ENCODE measurements around the gene CFAP46. TPM values are rescaled to one million over a fixed set of nuclear protein-coding genes. Genes with fewer than 3 reads are reported as not detected.

The CFAP46 gene
- total RNA-seq, 2 experiments from 2014 or later, result 0.07 TPM; not detected in 1

DNA sequence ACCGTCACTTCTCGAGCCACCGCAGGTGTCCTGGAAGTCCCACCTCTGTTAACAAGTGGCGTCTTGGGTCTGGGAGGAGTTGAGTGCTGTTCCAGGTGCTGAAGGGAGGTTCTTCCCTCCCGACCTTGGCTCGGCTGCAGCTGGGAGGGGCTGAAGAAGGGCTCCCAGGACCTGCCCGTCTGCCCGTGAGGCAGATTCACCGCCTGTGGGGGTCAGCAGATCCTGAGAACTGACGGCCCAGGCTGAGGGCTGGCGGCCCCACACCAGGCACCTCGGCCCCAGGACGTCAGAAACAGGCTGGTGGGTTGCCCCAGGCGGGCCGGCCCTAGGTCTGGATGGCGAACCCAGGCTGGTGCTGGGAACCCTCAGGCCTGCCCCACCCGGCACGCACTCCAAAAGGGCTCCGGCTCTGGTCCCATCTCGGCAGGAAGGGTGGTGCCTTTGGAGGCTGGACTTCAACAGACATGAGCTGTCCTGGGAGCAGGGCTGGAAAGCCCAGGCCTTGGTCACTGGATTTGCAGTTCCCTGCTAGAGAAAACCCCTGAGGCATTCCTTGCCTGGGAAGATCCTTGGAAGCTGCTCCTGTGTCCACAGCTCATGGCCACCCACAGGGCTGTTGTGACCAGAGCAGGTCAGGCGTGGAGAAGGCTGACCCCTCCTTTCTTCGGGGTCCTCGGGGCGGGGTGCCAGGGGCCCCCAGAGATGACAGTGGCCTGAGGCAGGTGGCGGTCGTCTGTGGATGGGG lies 42.6 kb upstream of the CFAP46 start:
- ChIA-PET CTCF (no interaction called here), POLR2A (no interaction called here)
- DNase-seq, result no peak

DNA sequence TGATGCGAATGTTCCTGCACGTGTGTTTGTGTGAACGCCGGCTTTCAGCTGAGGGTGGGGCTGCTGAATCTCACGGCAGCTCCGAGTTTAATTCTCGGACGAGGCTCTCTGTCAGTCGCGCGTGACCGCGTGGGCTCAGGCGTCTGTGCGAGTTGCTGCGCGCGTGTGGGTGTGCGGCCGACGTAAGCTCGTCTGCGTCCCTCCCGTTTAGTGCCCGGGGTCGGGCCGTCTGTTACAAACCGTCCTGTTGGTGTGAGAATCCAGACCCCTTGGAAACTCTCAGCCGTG lies 41.6 kb upstream of the CFAP46 start:
- Mint-ChIP-seq H3K27ac (no peak overlapping the region), H3K9me3 (no peaks in the 10 kb centered on the region), H3K27me3 (peaks cover 3% of the 10 kb centered on the region), H3K36me3 (no peaks in the 10 kb centered on the region), H3K4me3 (no peak overlapping the region), H3K4me1 (ENCODE audit: low read depth) (no peaks in the 10 kb centered on the region)
- DNase-seq, result no peak
- POLR2A ChIA-PET, result no interaction called here
- intact Hi-C loops (cut with micrococcal nuclease), result no loop called here
- CTCF ChIA-PET, result no interaction called here

More for the DNA sequence above, 42.6 kb upstream of the CFAP46 start:
- Mint-ChIP-seq H3K36me3 (no peaks in the 10 kb centered on the region), H3K4me1 (ENCODE audit: low read depth) (no peaks in the 10 kb centered on the region), H3K27me3 (peaks cover 3% of the 10 kb centered on the region), H3K27ac (no peak overlapping the region), H3K4me3 (no peak overlapping the region), H3K9me3 (no peaks in the 10 kb centered on the region)
- intact Hi-C loops (cut with micrococcal nuclease), result no loop called here

DNA sequence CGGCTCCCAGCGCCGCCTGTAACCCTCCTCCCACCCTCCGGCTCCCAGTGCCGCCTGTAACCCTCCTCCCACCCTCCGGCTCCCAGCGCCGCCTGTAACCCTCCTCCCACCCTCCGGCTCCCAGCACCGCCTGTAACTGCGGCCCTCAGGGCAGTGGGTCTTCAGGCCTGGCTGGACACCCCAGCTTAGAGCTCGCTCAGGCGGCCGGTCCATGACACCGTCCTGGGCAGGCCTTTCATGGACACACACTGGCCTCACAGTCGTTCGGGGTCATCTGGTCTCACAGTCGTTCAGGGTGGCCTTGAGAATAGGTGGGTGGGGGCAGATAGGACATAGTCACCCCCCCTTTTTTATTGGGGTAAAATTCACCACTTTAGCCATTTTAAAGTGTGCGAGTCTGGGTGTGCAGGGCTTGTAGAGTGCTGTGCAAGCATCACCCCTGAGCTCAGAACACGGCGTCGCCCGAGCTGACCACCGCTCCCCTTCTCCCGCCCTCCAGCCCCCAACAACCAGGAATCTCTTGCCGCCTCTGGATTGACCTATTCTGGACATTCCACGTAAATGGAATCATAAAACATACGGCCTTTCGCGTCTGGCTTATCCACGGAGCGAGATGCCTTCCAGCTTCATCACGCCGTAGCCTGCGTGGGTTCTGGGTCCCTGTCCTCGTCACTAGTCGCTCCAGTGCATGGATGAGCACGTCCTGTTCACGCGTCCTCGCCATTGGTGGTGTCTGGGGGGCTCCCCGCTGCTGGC lies 41.1 kb upstream of the CFAP46 start:
- ChIA-PET CTCF (no interaction called here), POLR2A (no interaction called here)
- no peak for DNase-seq

DNA sequence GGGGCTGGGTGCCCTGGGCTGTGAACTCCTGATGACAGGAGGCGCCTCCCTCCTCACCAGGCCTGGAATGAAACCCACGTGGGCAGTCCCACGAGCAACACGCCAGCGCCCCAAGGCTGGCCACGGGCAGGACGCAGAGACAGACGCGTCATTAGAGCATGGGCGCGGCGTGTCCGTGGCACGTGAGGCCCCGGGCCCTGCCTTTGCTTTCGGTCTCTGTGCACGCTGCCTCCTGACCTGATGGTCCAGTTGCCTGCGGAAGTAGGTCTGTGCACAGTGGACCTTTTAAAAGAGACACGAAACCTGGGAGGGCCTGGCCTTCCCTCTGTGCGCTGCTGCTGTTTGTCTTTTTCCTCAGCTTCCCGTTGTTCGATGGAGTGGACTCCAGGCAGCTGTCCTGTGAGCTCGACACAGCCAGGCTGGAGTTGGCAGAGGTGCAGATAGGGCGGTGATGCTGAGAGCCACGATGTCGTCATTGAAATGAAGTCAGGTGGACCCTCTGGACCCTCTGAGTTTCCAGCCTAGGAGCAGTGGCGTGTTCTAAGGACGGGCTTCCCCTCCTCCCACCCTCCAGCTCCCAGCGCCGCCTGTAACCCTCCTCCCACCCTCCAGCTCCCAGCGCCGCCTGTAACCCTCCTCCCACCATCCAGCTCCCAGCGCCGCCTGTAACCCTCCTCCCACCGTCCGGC lies 40.1 kb upstream of the CFAP46 start:
- CTCF ChIA-PET, result no interaction called here

More for the DNA sequence above, 41.1 kb upstream of the CFAP46 start:
- Mint-ChIP-seq H3K4me3 (no peak overlapping the region), H3K27ac (no peak overlapping the region), H3K4me1 (ENCODE audit: low read depth) (no peaks in the 10 kb centered on the region), H3K36me3 (no peaks in the 10 kb centered on the region), H3K27me3 (peaks cover 3% of the 10 kb centered on the region), H3K9me3 (no peaks in the 10 kb centered on the region)
- intact Hi-C loops (cut with micrococcal nuclease), result no loop called here

GRCh38 chr10:132981746-132982145 lies 39.4 kb upstream of the CFAP46 start:
- Mint-ChIP-seq H3K9me3 (no peaks in the 10 kb centered on the region), H3K4me3 (no peak overlapping the region), H3K27me3 (peaks cover 3% of the 10 kb centered on the region), H3K27ac (no peak overlapping the region), H3K36me3 (no peaks in the 10 kb centered on the region), H3K4me1 (ENCODE audit: low read depth) (no peaks in the 10 kb centered on the region)
- ChIA-PET CTCF (no interaction called here), POLR2A (no interaction called here)
- DNase-seq, result no peak
- intact Hi-C loops (cut with micrococcal nuclease), result no loop called here

More for the DNA sequence above, 40.1 kb upstream of the CFAP46 start:
- DNase-seq, result no peak
- POLR2A ChIA-PET, result no interaction called here
- Mint-ChIP-seq H3K27ac (no peak overlapping the region), H3K9me3 (no peaks in the 10 kb centered on the region), H3K36me3 (no peaks in the 10 kb centered on the region), H3K4me3 (no peak overlapping the region), H3K27me3 (peaks cover 3% of the 10 kb centered on the region), H3K4me1 (ENCODE audit: low read depth) (no peaks in the 10 kb centered on the region)
- intact Hi-C loops (cut with micrococcal nuclease), result no loop called here

GRCh38 chr10:132981173-132981555 lies 38.8 kb upstream of the CFAP46 start:
- Mint-ChIP-seq H3K4me1 (ENCODE audit: low read depth) (no peaks in the 10 kb centered on the region), H3K9me3 (no peaks in the 10 kb centered on the region), H3K36me3 (no peaks in the 10 kb centered on the region), H3K27ac (no peak overlapping the region), H3K27me3 (peaks cover 3% of the 10 kb centered on the region), H3K4me3 (no peak overlapping the region)
- intact Hi-C loops (cut with micrococcal nuclease), result no loop called here
- DNase-seq, result no peak
- ChIA-PET CTCF (no interaction called here), POLR2A (interaction anchor here (0.6 kb wide), 1 partner anchor 18 kb away, joined by 3 read pairs; no protein-coding TSS in a partner anchor)

DNA sequence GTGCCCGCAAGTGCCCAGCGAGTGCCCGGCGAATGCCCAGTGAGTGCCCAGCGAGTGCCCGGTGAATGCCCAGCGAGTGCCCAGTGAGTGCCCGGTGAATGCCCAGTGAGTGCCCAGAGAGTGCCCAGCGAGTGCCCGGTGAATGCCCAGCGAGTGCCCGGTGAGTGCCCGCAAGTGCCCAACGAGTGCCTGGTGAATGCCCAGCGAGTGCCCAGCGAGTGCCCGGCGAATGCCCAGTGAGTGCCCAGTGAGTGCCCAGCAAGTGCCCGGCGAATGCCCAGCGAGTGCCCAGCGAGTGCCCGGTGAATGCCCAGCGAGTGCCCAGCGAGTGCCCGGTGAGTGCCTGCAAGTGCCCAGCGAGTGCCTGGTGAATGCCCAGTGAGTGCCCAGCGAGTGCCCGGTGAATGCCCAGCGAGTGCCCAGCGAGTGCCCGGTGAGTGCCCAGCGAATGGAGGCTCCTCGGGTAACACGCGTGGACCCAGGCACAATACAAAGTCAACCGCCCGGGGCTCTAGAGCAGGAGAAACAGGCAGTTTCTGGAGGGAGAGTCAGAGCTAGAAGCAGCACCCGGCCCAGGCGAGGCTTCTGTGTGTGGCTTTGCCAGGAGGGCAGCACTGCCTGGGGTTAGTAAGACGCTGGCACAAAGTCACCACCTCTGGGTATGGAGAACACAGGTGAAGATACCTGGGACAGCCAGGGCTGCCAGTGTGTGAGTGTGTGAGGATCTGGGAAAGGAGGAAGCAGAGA lies 38.2 kb upstream of the CFAP46 start:
- H3K27me3 Mint-ChIP-seq, result peaks cover 6% of the 10 kb centered on the region
- H3K36me3 Mint-ChIP-seq, result no peaks in the 10 kb centered on the region
- POLR2A ChIA-PET, result interaction anchor here (0.6 kb wide), 1 partner anchor 18 kb away, joined by 3 read pairs; no protein-coding TSS in a partner anchor
- no peaks in the 10 kb centered on the region for H3K4me1 Mint-ChIP-seq (ENCODE audit: low read depth)
- intact Hi-C loops (cut with micrococcal nuclease), result no loop called here
- CTCF ChIA-PET, result no interaction called here
- no peaks in the 10 kb centered on the region for H3K9me3 Mint-ChIP-seq
- DNase-seq, result no peak
- no peak overlapping the region for H3K27ac Mint-ChIP-seq
- no peak overlapping the region for H3K4me3 Mint-ChIP-seq

DNA sequence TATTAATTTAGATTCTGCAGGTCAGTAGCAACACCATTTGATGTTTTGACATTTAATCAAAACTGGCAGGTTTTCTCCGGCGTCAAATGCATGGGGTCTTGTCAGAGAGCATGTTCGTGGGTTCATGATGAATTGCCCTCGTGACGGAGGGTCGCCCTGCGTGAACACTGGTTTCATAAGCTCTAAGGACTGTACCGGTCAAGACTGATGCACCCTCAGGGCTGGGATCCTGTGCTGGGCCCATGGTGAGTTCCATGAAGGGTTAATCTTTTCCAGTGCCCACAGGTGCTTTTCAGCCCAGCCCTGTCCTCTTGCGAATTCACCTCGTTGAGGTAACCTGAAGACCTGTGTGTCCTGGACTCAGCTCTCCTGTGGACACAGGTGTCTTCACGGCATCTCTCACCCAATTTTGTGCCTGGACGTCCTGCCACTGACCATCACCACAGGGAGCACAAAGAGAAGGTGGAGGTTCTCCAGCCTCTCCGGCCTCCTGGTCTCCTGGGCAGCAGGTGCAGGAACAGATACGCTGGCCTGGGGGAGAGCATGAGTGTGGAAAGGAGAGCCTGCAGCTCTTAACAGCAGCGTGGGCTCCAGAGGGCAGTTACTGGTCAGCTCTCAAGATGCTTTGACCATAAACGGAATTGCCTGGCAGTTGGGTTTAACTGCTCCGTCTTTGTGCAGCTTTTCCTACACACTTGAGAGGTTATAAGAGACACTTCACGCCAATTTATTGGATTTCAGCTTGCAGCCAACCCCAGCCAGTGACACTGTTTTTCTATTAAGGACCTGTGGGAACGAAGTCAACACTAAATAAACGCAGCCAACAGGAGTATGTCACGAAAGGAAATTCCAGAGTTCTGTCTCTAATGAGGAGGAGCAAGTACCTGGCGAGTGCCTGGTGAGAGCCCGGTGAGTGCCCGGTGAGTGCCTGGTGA lies 37.4 kb upstream of the CFAP46 start:
- no peak overlapping the region for H3K4me3 Mint-ChIP-seq
- H3K27me3 Mint-ChIP-seq, result peaks cover 7% of the 10 kb centered on the region
- no peak overlapping the region for H3K27ac Mint-ChIP-seq
- DNase-seq, result no peak
- intact Hi-C loops (cut with micrococcal nuclease), result no loop called here
- CTCF ChIA-PET, result no interaction called here
- H3K9me3 Mint-ChIP-seq, result no peaks in the 10 kb centered on the region
- H3K4me1 Mint-ChIP-seq (ENCODE audit: low read depth), result no peaks in the 10 kb centered on the region
- POLR2A ChIA-PET, result no interaction called here
- no peaks in the 10 kb centered on the region for H3K36me3 Mint-ChIP-seq

- Mint-ChIP-seq H3K36me3 (no peaks in the 10 kb centered on the region), H3K4me3 (no peak overlapping the region), H3K9me3 (no peaks in the 10 kb centered on the region), H3K27me3 (peaks cover 7% of the 10 kb centered on the region), H3K4me1 (ENCODE audit: low read depth) (no peaks in the 10 kb centered on the region), H3K27ac (no peak overlapping the region)
- intact Hi-C loops (cut with micrococcal nuclease), result no loop called here
- ChIA-PET POLR2A (no interaction called here), CTCF (no interaction called here)
- DNase-seq, result no peak
Measured at GRCh38 chr10:132978542-132978941, 36.2 kb upstream of the CFAP46 start.

DNA sequence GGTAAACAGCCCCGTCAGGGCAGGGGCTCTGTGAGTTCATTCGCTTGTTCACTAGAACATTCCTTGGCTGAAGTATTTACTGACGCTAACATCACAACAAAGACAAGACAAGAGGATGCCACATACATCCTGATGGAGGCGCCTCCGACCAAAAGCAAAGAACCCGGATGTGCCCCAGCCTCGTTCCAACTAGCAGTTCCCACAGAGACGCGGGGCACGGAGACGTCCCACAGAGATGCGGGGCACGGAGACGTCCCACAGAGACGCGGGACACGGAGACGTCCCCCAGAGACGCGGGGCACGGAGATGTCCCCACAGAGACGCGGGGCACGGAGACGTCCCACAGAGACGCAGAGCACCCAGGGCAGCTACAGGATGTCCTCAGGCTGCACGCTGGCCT lies 35.4 kb upstream of the CFAP46 start:
- no peaks in the 10 kb centered on the region for H3K36me3 Mint-ChIP-seq
- POLR2A ChIA-PET, result no interaction called here
- no peak overlapping the region for H3K27ac Mint-ChIP-seq
- H3K4me3 Mint-ChIP-seq, result no peak overlapping the region
- no peaks in the 10 kb centered on the region for H3K4me1 Mint-ChIP-seq (ENCODE audit: low read depth)
- no peaks in the 10 kb centered on the region for H3K9me3 Mint-ChIP-seq
- CTCF ChIA-PET, result no interaction called here
- peaks cover 10% of the 10 kb centered on the region for H3K27me3 Mint-ChIP-seq
- DNase-seq, result no peak
- intact Hi-C loops (cut with micrococcal nuclease), result no loop called here

DNA sequence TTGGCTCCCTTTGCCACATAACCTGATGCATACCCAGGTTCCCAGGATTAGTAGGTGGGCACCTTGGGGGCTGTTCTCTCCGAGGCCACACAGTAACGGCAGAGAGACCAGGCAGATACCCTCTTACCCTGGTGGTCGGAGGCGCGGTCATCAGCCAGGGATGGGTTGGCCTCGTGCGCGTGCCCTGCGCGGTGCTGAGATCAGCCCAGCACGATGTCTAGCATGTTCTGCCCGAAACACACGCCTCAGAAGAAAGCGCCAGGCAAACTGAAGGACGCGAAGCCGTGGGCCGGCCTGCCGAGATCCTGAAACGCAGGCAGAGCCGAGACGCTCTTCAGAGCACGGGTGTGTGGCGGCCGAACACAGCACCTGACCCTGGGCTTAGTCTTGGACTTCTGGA lies 34.7 kb upstream of the CFAP46 start:
- no peak for DNase-seq
- CTCF ChIA-PET, result no interaction called here

More for the DNA sequence above, 34.7 kb upstream of the CFAP46 start:
- POLR2A ChIA-PET, result no interaction called here
- H3K27me3 Mint-ChIP-seq, result peaks cover 11% of the 10 kb centered on the region
- H3K4me1 Mint-ChIP-seq (ENCODE audit: low read depth), result no peaks in the 10 kb centered on the region
- intact Hi-C loops (cut with micrococcal nuclease), result no loop called here
- no peak overlapping the region for H3K27ac Mint-ChIP-seq
- no peak overlapping the region for H3K4me3 Mint-ChIP-seq
- no peaks in the 10 kb centered on the region for H3K9me3 Mint-ChIP-seq
- no peaks in the 10 kb centered on the region for H3K36me3 Mint-ChIP-seq
